ENCODE measurements around the gene TMEM117.
"Not testable (repeated sequence)": the region's sequence is repeated elsewhere in the genome, so short reads cannot be mapped to it uniquely, and the experiment has no call there.

Gene TMEM117

GRCh38 chr12:44118946-44119345 lies 283.1 kb downstream of the TMEM117 start:
- DNase-seq, result no peak

- DNase-seq, result no peak
These were observed 290.9 kb downstream of the TMEM117 start for GRCh38 chr12:44126806-44127205.

GRCh38 chr12:44127966-44128710 lies 292.3 kb downstream of the TMEM117 start:
- no peak for DNase-seq

GRCh38 chr12:44143175-44143574 lies 307.3 kb downstream of the TMEM117 start:
- no peak for DNase-seq

GRCh38 chr12:44148936-44149335 lies 313.1 kb downstream of the TMEM117 start:
- DNase-seq, result no peak

GRCh38 chr12:44154128-44154527 lies 318.2 kb downstream of the TMEM117 start:
- DNase-seq, result no peak

GRCh38 chr12:44155358-44155757 lies 319.5 kb downstream of the TMEM117 start:
- DNase-seq, result no peak

- DNase-seq, result no peak
These were observed 321.5 kb downstream of the TMEM117 start for GRCh38 chr12:44157359-44157758.

- DNase-seq, result no peak
These were observed 322.9 kb downstream of the TMEM117 start for GRCh38 chr12:44158746-44159145.

- no peak for DNase-seq
These were observed 323.3 kb downstream of the TMEM117 start for GRCh38 chr12:44159216-44159615.

GRCh38 chr12:44159862-44160261 lies 324.0 kb downstream of the TMEM117 start:
- no peak for DNase-seq

- DNase-seq, result no peak
These were observed 327.1 kb downstream of the TMEM117 start for GRCh38 chr12:44162961-44163360.

GRCh38 chr12:44174053-44174452 lies 338.2 kb downstream of the TMEM117 start:
- DNase-seq, result no peak

GRCh38 chr12:44184499-44185206 lies 348.8 kb downstream of the TMEM117 start:
- DNase-seq, result no peak

- DNase-seq, result no peak
These were observed 357.4 kb downstream of the TMEM117 start for GRCh38 chr12:44193281-44193680.

GRCh38 chr12:44195719-44196118 lies 359.8 kb downstream of the TMEM117 start:
- DNase-seq, result not testable (repeated sequence)

- no peak for DNase-seq
These were observed 370.2 kb downstream of the TMEM117 start for GRCh38 chr12:44206045-44206444.

GRCh38 chr12:44217146-44217883 lies 381.4 kb downstream of the TMEM117 start:
- DNase-seq, result no peak

- no peak for DNase-seq
These were observed 387.9 kb downstream of the TMEM117 start for GRCh38 chr12:44223736-44224135.

- no peak for DNase-seq
These were observed 388.7 kb downstream of the TMEM117 start for GRCh38 chr12:44224399-44225148.

- DNase-seq, result no peak
These were observed 389.2 kb downstream of the TMEM117 start for GRCh38 chr12:44225149-44225510.

- DNase-seq, result no peak
These were observed 391.7 kb downstream of the TMEM117 start for GRCh38 chr12:44227616-44228015.

- no peak for DNase-seq
These were observed 394.0 kb downstream of the TMEM117 start for GRCh38 chr12:44229846-44230245.
